COLO668 (cell line): ENCODE measurements around the gene DNAH2.
A peak's percentile ranks its signal among the peaks of the same experiment; 100 is the strongest.

ENCODE experiments used
- DNase-seq: peaks from one replicate; lab custom pipeline; 2025; ENCODE audit not compliant: unreplicated experiment; lab: John Stamatoyannopoulos, UW

Gene DNAH2

DNA sequence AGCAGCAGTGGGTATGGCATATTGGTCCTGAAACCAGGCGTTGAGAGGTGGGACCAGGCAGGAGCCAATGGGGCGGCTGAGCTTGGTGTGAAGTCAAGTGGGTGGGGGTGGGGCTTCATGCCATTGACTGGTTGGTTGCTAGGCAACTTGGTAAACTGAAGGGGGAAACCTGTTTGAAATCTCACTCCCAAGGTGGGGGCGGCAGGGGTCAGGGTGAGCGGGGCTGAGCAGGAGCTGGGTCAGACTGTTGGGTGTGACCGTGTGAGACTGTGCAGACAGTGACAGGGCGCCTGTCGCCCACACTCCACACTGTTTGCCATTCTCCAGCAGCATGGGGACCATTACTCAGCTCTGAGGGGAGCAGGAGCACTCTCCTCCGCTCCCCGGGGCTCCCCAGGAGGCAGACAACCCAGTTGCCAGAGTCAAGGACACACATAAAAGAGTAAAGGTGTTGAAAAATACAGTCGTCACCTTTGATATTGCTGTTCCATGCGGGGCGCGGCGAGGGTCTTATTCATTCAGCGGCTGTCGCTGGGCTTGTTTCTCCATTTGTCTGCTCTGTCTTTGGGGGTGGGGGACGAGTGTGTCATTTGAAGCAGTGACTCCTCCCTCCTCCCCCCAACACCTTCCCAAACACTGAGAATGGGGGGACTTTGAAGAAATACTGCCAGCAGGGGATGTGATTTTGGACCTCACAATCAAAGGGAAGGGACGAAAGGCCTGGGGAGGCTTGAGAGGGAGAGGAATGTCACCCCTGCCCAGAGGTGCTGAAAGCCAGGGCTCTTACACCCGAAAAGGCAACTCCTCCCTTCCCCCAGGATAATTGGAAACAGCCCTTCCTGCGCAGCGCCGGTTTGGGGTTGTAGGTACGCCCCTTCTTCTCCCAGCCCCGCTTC, 13.7 kb upstream of the DNAH2 start:
- DNase-seq, result peak; percentile 8

DNA sequence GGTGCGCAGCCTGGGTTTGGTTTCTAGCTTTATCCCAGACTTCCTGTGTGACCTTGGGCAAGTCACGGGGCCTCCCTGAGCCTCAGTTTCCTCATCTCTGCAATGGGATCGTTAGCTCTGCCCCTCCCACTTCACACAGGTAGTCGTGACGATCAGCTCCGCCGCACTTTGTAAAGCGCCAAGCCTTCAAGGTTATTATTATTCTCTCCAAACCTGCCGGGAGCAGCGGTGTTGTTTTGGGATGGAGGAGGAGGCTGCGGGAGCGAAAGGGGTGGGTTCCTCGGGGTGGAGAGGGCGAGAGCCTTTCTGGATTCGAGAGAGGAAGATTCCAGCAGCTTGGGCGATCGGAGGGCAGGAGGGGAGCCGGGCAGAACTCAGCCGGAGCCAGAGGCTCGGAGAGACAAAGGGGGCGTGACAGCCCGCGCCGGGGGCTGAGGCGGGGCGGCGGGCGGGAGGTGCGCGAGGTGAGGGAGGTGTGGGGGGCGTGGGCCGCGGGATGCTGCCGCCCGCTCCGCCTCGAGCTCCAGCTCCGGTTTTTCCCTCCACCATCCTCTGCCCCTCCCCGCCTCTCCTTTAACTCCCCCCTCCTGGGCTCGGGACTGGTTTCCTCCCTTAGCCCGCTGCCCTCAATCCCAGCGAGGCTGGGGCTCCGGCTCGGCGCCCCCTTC, 12.8 kb upstream of the DNAH2 start, which contains the start of gene EFNB3:
Gene EFNB3, plus strand, starts transcription at position 602 of the 668 bp plus-strand sequence. CDS start 397 bp downstream, outside the sequence.
- DNase-seq, result no peak

GRCh38 chr17:7705269-7706255, 12.0 kb upstream of the DNAH2 start:
- no peak for DNase-seq

- no peak for DNase-seq
Observed at GRCh38 chr17:7706631-7707354, 10.8 kb upstream of the DNAH2 start.

DNA sequence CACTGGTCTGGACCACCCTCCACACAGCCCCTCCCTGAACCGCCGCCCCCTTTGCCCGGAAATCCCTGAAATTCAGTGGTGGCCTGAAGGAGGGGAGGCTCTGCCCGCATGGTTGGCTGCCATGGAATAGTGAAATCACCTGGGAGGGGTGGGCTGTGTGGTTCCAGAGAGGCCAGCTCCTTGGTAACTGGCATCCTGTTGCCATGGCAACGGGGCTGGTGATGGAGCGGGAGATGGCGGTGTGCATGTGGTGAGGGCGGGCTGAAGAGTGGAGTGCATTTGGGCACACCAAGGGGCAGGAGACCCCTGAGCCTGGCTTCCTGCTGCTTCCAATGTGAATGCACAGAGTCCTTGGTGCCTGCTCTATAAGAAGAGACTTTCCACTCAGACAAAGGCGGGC, 10.1 kb upstream of the DNAH2 start:
- DNase-seq, result peak; percentile 4

GRCh38 chr17:7707858-7708750, 9.4 kb upstream of the DNAH2 start:
- no peak for DNase-seq

GRCh38 chr17:7709031-7709430, 8.5 kb upstream of the DNAH2 start:
- no peak for DNase-seq

GRCh38 chr17:7710301-7710700, 7.2 kb upstream of the DNAH2 start:
- DNase-seq, result no peak

DNA sequence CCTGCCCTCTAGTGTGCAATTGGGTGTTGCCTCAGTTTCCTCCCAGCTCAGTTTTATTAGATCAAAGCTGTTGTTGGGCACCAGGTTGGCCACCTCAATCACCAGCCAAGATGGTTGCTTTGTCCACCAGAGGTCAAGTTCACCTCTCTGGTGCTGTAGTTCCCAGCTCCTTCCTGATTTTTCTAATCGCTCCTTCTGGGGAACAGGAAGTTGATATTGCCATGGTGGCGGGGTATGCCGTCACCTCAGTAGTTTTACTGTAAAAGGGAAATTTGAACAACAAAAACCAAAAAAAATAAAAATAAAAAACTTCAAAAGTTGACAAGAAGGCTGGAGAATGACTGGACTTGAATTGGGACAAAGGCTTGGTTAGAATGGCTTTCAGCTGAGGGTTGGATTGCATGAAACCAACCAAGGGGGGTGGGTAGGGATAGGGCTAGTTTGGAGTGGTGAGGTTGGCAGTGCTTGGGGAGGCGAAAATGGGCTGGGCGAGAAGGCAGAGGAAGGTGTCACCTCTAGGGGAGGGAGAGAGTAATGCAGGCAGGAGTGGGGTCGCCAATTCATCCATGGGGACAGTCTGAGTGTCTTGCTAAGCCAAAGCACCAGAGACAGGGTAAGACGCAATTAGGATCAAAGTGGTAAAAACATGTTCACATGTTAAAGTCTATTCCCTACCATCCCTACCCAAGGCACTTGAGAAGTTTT, 6.3 kb upstream of the DNAH2 start:
- no peak for DNase-seq

DNA sequence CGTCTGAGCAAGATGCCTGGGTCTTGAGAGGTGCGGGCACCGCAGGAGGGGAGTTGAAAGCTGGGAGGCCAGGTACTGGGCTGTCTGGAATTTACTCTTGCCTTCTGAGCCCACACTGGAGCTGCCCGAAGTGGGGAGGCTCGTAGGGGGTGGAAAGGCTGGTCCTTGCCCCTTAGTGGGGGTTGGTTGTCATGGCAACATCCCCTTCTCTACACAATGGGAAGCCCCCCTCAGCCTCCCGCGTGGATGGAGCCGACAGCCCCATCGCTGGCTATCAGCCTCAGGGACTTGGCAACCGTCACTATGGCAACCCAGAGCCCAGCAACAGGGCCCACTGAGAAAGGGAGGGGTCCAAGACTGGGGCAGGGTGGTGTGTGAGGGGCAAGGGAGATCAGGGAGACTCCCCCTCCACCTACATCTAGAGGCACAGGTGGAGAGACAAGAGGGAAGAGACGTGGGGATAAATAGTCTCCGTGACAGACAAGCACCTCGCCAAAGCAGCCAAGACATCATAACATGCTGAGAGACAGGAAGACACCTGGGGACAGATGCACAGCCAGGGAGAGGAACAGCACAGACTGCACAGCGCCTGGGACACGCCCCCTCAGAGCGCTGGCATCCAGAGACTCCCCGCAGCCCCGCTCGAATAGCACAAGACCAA, 5.3 kb upstream of the DNAH2 start:
- DNase-seq, result no peak

- no peak for DNase-seq
Observed at GRCh38 chr17:7713782-7714181, 3.8 kb upstream of the DNAH2 start.

DNA sequence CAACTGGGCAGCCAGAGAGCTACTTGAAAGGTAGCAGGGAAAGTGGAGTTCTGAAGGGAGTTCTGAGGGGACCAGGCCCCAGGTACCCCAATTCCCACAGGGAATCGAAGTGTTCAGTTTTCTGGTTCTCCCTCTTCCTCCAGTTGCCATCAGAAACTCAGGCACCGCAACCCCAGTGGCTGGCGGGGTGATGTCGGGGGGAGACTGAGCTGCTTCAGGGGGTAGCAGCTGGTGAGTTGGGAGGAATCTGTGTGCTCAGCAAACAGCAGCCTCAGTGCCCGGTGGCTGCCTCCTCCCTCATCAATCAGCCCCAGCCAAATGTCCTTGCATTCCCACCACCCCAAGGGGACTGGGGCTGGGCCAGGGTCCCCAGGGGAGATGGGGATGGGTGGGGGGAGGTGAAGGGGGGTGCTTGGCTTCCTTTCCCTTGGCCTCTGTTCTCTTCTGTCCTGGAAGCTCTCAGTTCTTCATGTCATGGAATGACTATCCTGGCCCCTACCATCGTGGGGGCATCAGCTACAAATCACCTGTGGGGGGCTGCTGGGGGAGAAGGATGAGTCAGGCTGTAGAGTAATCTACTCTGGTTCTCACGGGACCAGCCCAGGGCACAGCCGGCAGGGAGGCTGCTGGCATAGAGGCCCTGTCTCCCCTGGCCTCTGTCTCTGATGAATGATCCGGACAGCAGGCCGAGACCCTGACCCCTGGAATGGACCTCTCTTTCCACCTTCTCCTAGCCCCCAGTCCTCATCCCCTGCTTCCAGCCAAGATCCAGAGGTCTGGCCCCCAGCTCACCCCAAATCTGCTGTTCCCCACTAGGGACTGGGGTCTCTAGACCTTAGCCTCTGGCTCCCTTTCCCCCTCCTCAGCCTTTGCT, 2.6 kb upstream of the DNAH2 start:
- DNase-seq, result no peak

DNA sequence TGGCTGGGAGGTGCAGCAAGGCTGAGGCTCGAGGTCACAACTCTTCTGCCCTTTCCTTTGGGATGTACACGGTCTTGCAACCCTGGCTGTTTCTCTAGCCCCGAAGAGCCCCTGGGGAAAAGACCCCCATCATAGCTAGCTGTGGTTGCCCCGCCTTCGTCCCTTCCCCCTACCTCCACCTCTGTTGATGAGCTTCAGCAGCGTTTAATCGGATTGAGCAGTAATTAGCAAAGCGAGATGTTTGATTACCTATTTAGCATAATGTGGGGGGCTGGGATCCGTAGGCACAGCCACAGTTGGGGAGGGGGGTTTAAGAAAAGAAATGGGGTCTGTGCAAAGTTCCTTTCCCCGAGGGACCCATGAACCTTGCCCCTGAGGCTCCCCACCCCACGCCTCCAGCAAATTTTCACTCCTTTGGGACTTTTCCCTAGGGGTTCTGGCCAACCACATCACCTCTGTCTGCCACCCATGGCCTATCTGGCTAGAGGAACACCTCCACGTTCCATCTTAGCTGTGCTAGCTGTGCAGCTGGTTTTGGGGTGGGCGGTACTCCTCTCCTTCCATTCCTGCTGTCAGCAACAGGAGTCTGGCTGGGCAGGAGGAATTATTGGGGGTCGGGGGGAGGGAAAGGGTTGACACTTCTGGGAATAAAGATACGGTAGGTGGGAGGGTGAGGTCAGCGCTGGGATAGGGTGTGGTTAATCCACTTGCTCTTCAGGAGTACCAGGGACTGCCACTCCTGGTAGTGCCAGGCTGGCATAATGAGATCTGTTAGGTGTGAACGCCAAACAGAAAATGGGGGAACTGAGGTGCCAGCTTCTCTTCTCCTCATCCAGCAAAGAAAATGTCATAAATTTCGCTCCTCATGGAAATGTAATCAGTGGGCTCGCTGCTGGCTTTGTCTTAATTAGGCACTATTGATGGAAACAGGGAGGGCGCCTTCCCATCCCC, 1.3 kb upstream of the DNAH2 start:
- DNase-seq, result no peak

DNA sequence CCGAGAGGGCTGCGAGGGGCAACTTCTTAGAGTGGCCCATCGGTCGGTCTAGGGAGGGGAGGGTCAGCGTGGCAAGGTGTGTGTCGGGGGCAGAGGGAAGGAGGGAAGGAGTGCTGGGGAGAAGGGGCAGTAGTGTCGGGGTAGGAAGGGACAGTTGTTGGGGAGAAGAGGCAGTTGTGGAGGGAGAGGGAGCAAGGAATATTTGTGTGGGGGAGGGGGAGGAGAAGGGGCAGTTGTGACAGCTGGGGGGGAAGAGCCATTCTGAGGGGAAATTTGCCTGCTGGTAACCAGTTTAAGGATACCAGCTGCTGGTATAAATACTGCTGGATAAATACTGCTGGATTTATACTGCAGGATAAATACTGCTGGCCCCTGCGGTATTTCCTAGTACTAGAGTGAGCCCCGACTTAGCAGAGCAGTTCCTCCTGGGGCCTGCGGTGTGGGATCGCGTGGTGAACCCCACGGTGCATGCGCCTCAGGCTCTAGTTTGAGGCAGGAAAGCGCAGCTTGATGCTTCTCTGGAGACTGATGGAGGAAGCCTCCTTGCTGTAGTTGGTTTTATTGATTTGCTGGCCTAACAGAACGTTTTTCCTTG, 309 bp downstream of the DNAH2 start:
- no peak for DNase-seq

GRCh38 chr17:7719661-7720060, 2.1 kb downstream of the DNAH2 start:
- DNase-seq, result no peak

DNA sequence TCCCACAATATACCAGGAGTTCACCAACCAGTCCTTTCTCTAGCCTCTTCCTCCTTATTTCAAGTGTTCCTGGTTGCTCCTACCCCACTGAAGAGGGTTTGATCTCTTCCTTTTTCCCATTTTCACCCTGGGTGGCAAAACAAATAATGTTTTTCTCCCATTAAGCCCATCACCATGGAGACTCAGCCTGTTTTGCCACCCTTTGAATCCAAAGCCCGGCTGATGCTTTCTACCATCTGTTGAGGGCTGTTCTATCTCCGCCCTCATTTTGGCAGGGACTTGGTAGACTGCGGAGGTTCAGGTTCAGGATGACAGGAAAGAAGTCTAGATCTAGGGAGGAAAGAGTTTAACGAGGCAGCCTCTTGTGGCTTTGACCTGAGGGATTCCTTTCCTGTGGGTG, 2.6 kb downstream of the DNAH2 start:
- DNase-seq, result no peak
